HG02943 (cell line): ENCODE data around the gene KCNF1.

Source experiments
- ATAC-seq: cut with Tn5 transposase; IDR thresholded peaks from one replicate; pipeline ENCODE4 v1.9.1; 2021; ENCODE audit warnings: mild to moderate bottlenecking, low read depth, moderate library complexity; ENCODE audit not compliant: unreplicated experiment

Gene KCNF1, protein sequence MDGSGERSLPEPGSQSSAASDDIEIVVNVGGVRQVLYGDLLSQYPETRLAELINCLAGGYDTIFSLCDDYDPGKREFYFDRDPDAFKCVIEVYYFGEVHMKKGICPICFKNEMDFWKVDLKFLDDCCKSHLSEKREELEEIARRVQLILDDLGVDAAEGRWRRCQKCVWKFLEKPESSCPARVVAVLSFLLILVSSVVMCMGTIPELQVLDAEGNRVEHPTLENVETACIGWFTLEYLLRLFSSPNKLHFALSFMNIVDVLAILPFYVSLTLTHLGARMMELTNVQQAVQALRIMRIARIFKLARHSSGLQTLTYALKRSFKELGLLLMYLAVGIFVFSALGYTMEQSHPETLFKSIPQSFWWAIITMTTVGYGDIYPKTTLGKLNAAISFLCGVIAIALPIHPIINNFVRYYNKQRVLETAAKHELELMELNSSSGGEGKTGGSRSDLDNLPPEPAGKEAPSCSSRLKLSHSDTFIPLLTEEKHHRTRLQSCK

DNA sequence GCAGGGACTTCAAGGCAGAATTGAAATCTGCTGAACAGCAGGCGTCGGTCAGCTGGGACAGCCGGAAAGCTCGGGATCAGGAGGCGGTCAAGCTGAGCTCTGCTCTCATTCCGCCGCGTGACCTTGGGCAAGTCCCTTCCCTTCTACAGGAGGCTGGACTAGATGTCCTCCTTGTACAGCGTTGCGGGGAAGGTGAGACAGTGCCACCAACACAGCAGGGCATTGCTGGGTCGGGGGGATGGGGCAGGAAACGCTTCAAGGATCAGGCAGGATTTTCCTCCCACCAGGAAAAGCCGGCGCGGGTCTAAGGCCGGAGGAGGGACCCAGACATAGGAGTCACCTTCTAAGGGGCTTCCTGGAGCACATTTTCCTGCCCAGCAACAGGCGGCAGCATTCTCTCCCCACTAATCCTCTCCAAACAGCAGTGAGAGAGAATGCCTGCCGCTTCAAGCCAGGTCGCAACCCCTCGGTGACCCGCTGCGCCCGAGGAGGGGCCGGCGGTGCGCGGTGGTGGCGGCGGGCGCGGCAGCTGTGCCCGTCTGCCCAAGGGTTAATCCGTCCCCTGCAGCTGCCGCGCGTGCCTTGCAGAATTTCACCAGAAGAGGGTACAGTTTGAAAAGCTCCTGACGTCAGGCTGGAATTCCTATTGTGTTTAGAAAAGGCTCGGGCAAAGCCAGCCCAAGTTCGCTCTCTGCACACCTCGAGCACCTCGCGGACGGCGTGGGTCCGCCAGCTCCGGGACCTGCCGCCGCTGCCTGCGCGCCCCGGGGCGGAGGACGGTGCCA lies at the start of gene KCNF1:
TSS of gene KCNF1 (plus strand) at position 644 of the 785 bp plus-strand sequence. CDS start 493 bp downstream, outside the sequence.
- ATAC-seq: no peak

GRCh38 chr2:10862330-10862729 lies 49.4 kb upstream of the KCNF1 start:
- no peak for ATAC-seq

DNA sequence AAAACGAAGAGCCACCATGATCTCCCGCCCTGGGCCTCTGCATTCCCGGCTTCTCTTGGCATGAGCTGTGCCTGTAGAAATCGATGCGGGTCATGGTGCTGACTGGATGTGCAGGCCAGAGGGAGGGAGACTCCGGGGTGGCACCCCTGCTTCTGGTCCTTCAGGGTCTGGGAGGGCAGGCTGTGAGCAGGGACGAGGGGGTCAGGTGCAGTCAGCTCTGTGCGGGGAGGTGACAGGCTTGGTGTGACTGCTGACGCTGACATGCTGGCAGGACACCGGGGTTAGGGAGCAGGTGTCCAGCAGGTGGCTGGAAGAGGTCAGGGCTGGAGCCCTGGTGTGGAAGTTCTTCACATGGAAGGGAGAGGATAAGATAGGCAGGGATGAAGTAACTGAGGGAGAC lies 48.7 kb upstream of the KCNF1 start:
- no peak for ATAC-seq

- ATAC-seq: no peak
Measured at GRCh38 chr2:10863837-10864236, 47.9 kb upstream of the KCNF1 start.

GRCh38 chr2:10864251-10864650 lies 47.5 kb upstream of the KCNF1 start:
- ATAC-seq: no peak

- peak; percentile 93 for ATAC-seq
Measured at GRCh38 chr2:10864861-10865636, 46.7 kb upstream of the KCNF1 start.

DNA sequence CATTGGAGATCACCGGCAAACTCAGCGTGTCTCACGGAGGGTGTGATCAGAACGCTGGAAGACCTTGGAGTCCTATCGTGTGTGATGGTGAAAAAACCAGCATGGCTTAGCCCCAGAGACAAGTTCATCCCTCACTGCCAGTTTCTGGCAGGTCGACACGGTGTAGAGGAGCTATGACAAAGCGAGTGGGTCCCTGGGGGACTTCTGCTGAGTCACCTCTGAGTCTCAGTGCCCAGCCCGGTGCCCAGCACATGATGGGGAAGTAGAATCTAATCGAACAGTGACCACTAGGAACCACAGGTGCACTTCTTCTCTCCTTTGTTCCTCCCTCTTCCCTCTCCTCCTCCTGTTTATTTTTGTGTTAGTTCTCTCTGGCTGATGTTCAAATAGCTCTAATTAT lies 45.9 kb upstream of the KCNF1 start:
- ATAC-seq: no peak

- no peak for ATAC-seq
Measured at GRCh38 chr2:10867692-10868420, 43.9 kb upstream of the KCNF1 start.

DNA sequence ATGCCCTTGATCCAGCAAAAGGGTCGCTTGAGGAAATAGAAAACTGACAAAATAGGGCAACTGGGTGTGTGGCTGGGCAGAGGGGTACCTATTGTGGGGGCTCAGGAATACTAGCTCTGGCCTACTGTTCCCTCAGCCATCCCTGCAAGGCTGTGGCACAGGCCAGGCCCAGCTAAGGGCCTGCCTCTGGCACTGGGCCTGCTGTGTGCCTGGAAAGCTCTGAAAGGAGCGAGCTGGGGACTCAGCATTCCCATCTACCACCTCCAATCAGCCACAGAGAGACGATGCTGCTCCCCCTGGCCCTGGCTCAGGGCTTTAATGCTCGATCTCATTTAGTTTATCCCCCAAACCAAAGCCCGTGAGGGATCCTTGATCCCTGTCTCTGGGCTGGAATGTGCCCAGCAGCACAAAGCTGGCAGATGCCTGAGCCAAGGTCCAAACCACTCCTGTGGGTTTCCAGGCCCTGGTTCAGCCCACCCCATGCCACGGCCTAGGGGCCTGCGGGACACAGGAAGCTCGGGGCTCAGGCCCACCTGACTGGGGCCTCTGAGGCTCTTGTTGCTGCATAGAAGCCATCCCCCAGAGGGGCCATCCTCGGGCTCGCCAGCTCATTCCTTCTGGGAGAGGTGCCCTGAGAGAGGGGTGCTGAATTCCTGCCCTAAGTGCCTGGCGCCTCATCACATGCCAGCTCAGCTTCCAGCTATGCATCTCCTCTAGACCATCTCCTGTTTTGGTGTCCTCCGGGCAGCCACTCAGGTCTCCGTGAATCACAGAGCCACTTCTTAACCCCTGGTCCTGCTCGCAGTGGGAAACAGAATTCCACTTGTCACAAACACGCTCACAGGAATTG lies 43.0 kb upstream of the KCNF1 start:
- no peak for ATAC-seq

DNA sequence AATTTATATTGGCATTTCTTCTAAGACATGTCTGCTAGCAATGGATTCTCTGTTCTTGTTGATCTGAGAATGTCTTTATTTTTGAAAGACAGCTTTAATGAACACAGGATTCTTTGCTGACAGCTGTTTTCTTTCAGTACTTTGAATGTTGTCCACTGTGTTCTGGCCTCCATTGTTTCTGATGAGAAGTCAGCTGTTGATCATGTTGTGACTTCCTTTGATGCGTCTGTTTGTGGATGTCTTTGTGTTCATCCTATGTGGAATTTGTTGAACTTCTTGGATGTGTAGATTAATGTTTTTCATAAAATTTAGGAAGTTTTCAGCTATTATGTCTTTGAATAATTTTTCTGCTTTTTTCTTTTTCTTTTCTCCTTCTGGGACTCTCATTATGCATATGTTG lies 39.8 kb upstream of the KCNF1 start:
- no peak for ATAC-seq

GRCh38 chr2:10873171-10873570 lies 38.6 kb upstream of the KCNF1 start:
- no peak for ATAC-seq

DNA sequence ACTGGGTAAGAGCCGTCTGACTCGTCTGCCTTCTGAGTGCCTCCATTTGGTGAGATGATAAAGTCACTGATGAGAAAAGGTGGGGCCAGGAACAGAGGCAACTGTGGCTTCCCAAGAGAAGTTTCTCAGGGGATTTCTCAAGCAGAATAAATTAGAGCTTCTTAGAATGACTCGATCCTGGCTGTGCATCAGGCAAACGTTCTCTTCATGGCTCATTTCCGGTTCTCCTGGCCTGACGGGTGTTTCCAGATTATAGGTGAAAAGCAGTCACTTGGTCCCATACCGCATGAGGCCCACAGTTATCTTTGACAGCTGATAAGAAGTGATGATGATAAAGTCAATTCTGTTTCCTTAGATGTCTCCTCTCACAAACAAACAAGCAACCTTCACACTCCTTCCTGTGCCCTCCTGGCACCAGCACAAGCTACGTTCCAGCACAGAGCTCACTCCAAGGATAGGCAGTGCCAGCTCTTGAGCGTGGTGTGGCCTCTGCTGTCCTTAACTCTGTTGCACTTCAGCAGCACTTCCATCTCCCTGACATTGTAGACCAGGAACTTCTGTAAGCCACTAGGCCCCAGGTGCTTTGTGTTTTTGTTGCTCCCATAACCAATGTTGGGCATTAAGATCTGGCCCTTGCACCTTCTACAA lies 37.8 kb upstream of the KCNF1 start:
- ATAC-seq: no peak

GRCh38 chr2:10875126-10875525 lies 36.6 kb upstream of the KCNF1 start:
- no peak for ATAC-seq

DNA sequence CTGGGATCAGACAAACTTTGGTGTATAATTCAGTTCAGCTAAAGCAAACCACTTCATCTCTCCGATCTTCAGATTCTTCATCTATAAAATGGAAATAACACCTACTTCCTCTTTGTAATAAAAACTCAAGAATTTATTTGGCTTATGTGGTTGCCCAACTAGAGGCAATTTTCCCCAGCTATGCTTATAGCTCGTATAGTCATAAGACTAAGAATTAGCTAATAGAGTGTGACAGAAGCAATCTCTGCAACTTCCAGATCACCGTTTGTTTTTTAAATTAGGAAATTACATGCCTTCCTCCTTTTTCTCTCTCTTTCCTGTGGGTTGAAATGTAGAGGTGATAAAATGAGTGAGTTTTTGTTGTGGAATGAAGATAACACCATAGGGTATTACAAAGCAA lies 35.3 kb upstream of the KCNF1 start:
- no peak for ATAC-seq

- ATAC-seq: no peak
Measured at GRCh38 chr2:10876963-10877362, 34.8 kb upstream of the KCNF1 start.

DNA sequence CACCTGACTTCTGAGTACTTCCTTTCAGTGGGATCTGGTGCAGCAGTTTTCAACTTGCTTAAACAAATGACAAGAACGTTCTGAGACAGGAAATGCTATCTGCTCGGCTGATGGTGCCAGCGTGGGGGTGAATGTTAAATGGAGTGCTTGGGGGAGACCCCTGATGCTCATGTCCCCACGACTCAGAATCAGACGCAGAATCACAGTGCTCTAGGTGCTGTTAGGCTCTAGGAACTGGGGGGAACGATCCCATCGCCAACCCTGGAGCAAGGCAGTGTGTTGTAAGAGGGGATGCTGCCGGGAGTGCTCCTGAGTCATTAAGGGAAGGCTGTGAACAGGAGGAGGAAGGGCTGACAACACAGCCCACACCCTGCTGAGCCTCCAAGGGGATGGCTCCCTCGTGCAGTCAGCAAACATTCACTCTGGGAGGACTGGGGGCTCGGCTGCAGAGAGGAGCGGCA lies 34.1 kb upstream of the KCNF1 start:
- ATAC-seq: no peak

- no peak for ATAC-seq
Measured at GRCh38 chr2:10878268-10878915, 33.3 kb upstream of the KCNF1 start.

DNA sequence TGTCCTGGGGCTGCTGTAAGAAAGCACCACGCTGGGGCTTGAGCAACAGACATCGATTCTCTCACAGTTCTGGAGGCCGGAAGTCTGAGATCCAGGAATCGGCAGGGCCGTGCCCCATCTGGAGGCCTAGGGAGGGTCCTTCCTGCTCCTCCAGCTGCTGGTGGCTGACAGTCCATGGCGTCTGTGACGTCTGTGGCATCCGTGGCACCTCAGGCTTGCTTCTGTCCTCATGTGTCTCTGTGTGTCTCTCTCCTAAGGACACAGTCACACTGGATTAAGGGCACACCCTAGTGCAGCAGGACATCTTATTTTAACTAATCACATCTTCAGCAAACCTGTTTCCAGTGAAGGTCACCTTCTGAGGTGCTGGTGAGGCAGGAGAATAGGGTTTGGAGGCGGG lies 32.6 kb upstream of the KCNF1 start:
- no peak for ATAC-seq
